T-cell (primary cell): ENCODE results near the gene ZNF556. TPM values are rescaled to one million over a fixed set of nuclear protein-coding genes. Genes with fewer than 3 reads are reported as not detected.

Source experiments
- ATAC-seq, 4 experiments: fragments of 200-7000 bp in 3 of 4; fragments of 150-1000 bp in 1 of 4; cut with Tn5 transposase; replicated peaks in 1 of 4; 1 replicate in 3 of 4; 2 replicates in 1 of 4; pipeline ENCODE4 v1.10.0; 2021; ENCODE audit warnings: moderate library complexity in 3 of 4, mild to moderate bottlenecking in 2 of 4, moderate number of reproducible peaks in 1 of 4
- CTCF ChIA-PET, 2 donors: fragments of 300-600 bp; sonication (Branson Sonifier 250); formaldehyde crosslinking; loops; one replicate each; lab custom pipeline; 2022; ENCODE audit warnings: antibody characterized with exemption in 2 of 2; lab: Charles Lee
- POLR2A ChIA-PET, 2 donors: fragments of 300-600 bp; sonication (Branson Sonifier 250); formaldehyde crosslinking; loops; one replicate each; lab custom pipeline; 2022; ENCODE audit warnings: antibody characterized with exemption in 2 of 2; lab: Charles Lee
- DNase-seq, 35 experiments: peaks; one replicate each; pipeline versions ENCODE4 v3.0.0 to v3.0.0-alpha.2; 2013 to 2023
- H3K27ac ChIP-seq: one replicate; pipeline ENCODE4 v1.5.1; 2013; ENCODE audit warnings: low read length
- H3K27me3 ChIP-seq, 2 experiments: replicated peaks in 1 of 2; 1 replicate in 1 of 2; 2 replicates in 1 of 2; pipeline versions ENCODE4 v1.6.1 to v1.7.0; 2013; ENCODE audit warnings: low read length in 1 of 2, mixed read lengths in 1 of 2; ENCODE audit not compliant: control insufficient read depth in 2 of 2, insufficient read depth in 2 of 2; ENCODE audit errors: extremely low read depth in 1 of 2
- H3K36me3 ChIP-seq, 2 donors: 1 replicate in 1 of 2; 2 replicates in 1 of 2; pipeline versions ENCODE4 v1.6.1 to v1.7.0; 2013; ENCODE audit warnings: low read length in 1 of 2; ENCODE audit not compliant: control insufficient read depth in 2 of 2, insufficient read depth in 1 of 2; ENCODE audit errors: extremely low read depth in 1 of 2
- H3K4me1 ChIP-seq, 2 experiments: 1 replicate in 1 of 2; 2 replicates in 1 of 2; pipeline versions ENCODE4 v1.6.1 to v1.7.0; 2013; ENCODE audit warnings: low read length in 2 of 2, mixed read lengths in 1 of 2; ENCODE audit not compliant: insufficient read depth in 2 of 2, control insufficient read depth in 1 of 2; ENCODE audit errors: extremely low read depth in 1 of 2
- H3K4me3 ChIP-seq, 2 donors: 1 replicate in 1 of 2; 2 replicates in 1 of 2; pipeline versions ENCODE4 v1.5.1 to v1.7.0; 2013; ENCODE audit warnings: mild to moderate bottlenecking in 2 of 2, low read length in 1 of 2, moderate library complexity in 1 of 2; ENCODE audit not compliant: control insufficient read depth in 1 of 2; ENCODE audit errors: extremely low read depth in 1 of 2
- H3K9me3 ChIP-seq: 2 replicates; pipeline ENCODE4 v1.7.0; 2013
- H3K27ac Mint-ChIP-seq, 2 donors: one replicate each; pipeline ENCODE4 v1.8.0; 2020 to 2021; ENCODE audit warnings: mild to moderate bottlenecking in 2 of 2, mixed read lengths in 2 of 2
- H3K27me3 Mint-ChIP-seq, 2 donors: one replicate each; pipeline ENCODE4 v1.8.0; 2021 to 2022; ENCODE audit warnings: mixed read lengths in 2 of 2
- H3K36me3 Mint-ChIP-seq: one replicate; pipeline ENCODE4 v1.8.0; 2021; ENCODE audit warnings: mixed read lengths
- H3K4me1 Mint-ChIP-seq, 3 donors: one replicate each; pipeline ENCODE4 v1.8.0; 2020 to 2022; ENCODE audit warnings: mixed read lengths in 3 of 3, mild to moderate bottlenecking in 1 of 3
- H3K4me3 Mint-ChIP-seq, 3 donors: one replicate each; pipeline ENCODE4 v1.8.0; 2020 to 2022; ENCODE audit warnings: mild to moderate bottlenecking in 3 of 3, mixed read lengths in 3 of 3, moderate library complexity in 3 of 3
- H3K9me3 Mint-ChIP-seq, 3 donors: one replicate each; pipeline ENCODE4 v1.8.0; 2020 to 2022; ENCODE audit warnings: mixed read lengths in 3 of 3
- WGBS: methylation state at CpG from one replicate; pipeline ENCODE4 v1.1.5; 2013; ENCODE audit warnings: missing lambda C conversion rate; ENCODE audit not compliant: insufficient coverage; 5-methylcytosine and 5-hydroxymethylcytosine counted together
- total RNA-seq, 35 experiments: library from RNA in 6 of 35; stranded (reverse) in 6 of 35; fragments of 120-200 nt in 1 of 35; gene quantifications; one replicate each; pipeline versions ENCODE4 v1.2.1 to v1.2.4 and lab custom pipeline; 2013 to 2026

ZNF556 gene
- total RNA-seq, 5 donors from 2014 or later (not counting 1 experiment from before 2014, with no cell fraction given): not detected

DNA sequence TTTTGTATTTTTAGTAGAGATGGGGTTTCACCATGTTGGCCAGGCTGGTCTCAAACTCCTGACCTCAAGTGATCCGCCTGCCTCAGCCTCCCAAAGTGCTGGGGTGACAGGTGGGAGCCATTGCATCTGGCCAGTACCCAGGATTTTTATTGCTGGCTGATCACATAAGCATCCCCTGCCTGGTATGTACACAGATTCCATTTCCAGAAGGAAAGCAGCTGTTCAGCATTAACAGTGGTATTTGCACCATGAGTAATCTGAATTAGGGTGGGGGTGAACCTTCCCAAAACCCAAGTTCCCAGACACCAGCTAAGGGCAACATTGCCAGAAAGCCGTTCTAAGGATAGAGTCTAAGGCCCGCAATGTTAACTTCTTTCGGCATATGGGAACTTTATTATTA is 18.5 kb upstream of the ZNF556 start:
- Histone ChIP-seq H3K9me3 (peaks cover 9% of the 10 kb centered on the region), H3K27me3 (no peaks in the 10 kb centered on the region), H3K4me1 (peaks cover 0 to 8% of the 10 kb centered on the region in 2 experiments), H3K36me3 (peaks cover 6 to 32% of the 10 kb centered on the region in 2 donors), H3K4me3 (no peak overlapping the region), H3K27ac (no peak overlapping the region)
- no peaks in the 10 kb centered on the region for H3K27me3 Mint-ChIP-seq
- 86% methylated on average over 1 of the region's 4 CpGs for WGBS
- H3K27ac Mint-ChIP-seq: no peak overlapping the region
- ATAC-seq (no peak), DNase-seq (no peak)
- ChIA-PET POLR2A (no interaction called here), CTCF (no interaction called here)
- peaks cover 17 to 21% (median 17%) of the 10 kb centered on the region in 3 donors for H3K4me1 Mint-ChIP-seq
- peaks cover 7 to 26% (median 20%) of the 10 kb centered on the region in 3 donors for H3K9me3 Mint-ChIP-seq
- peaks cover 62% of the 10 kb centered on the region for H3K36me3 Mint-ChIP-seq
- no peak overlapping the region for H3K4me3 Mint-ChIP-seq

DNA sequence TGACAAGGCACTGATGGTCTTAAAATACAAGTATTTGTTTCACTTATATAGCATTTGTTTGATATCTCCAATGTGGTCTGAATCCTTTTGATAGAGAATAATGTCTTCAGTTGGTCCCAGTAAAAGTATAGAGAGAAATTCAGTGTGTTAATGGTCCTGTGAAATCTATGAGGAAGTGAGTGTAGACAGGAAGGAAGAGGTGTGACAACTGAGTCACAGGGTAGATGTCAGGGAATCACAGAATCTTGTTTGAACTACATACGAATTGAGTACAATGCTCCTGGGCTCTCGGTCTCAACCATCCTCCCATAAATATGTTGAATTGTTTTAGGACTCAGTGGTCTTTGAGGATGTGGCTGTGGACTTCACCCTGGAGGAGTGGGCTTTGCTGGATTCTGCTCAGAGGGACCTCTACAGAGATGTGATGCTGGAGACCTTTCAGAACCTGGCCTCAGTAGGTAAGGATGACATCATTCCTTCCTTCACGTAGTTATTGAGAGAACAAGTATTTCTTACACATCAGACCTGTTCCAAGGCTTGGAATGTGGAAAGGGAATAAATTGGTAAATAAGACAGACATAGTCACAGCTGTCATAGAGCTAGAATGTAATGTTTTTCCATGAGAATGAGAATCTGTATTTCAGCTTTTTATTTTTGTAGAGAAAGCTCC is 16.7 kb upstream of the ZNF556 start:
- H3K36me3 Mint-ChIP-seq: peaks cover 70% of the 10 kb centered on the region
- no peak for DNase-seq
- peaks cover 0 to 8% of the 10 kb centered on the region in 2 experiments for H3K4me1 ChIP-seq
- H3K27ac Mint-ChIP-seq: peak overlapping the region; percentile 11 to 36
- H3K4me1 Mint-ChIP-seq: peaks cover 17 to 22% (median 21%) of the 10 kb centered on the region in 3 donors
- peaks cover 2 to 35% of the 10 kb centered on the region in 2 donors for H3K36me3 ChIP-seq
- H3K9me3 ChIP-seq: peaks cover 16% of the 10 kb centered on the region
- peaks cover 7 to 34% (median 31%) of the 10 kb centered on the region in 3 donors for H3K9me3 Mint-ChIP-seq
- peak in 2 of 4 experiments; percentile 39 to 45 for ATAC-seq
- H3K4me3 Mint-ChIP-seq: peak overlapping the region in 2 of 3 donors; percentile 24 to 50
- H3K27me3 Mint-ChIP-seq: no peaks in the 10 kb centered on the region
- H3K4me3 ChIP-seq: no peak overlapping the region
- ChIA-PET CTCF (interaction anchor here (0.6 to 0.7 kb wide), 2 partner anchors 203 to 690 kb away, joined by 3 to 4 read pairs; no protein-coding TSS in a partner anchor), POLR2A (no interaction called here)
- WGBS: no CpG with 5 or more reads among the region's 3 CpGs
- H3K27me3 ChIP-seq: no peaks in the 10 kb centered on the region
- peak overlapping the region; percentile 17 for H3K27ac ChIP-seq

DNA sequence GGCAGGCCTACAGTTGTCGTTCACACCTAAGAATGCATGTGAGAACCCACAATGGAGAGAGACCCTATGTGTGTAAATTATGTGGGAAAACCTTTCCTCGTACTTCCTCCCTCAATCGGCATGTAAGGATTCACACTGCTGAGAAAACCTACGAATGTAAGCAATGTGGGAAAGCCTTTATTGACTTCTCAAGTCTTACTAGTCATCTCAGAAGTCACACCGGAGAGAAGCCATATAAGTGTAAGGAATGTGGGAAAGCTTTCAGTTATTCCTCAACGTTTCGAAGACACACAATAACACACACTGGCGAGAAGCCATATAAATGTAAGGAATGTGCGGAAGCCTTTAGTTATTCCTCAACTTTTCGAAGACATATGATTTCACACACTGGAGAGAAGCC is 14.5 kb upstream of the ZNF556 start:
- H3K36me3 ChIP-seq: peaks cover 2 to 33% of the 10 kb centered on the region in 2 donors
- no peak overlapping the region for H3K4me3 Mint-ChIP-seq
- CTCF ChIA-PET: no interaction called here
- peaks cover 25 to 37% (median 33%) of the 10 kb centered on the region in 3 donors for H3K4me1 Mint-ChIP-seq
- POLR2A ChIA-PET: no interaction called here
- no peak overlapping the region for H3K27ac Mint-ChIP-seq
- H3K27me3 Mint-ChIP-seq: no peaks in the 10 kb centered on the region
- H3K9me3 ChIP-seq: peaks cover 16% of the 10 kb centered on the region
- ATAC-seq: no peak
- peaks cover 7 to 34% (median 30%) of the 10 kb centered on the region in 3 donors for H3K9me3 Mint-ChIP-seq
- H3K4me1 ChIP-seq: peaks cover 17 to 21% of the 10 kb centered on the region in 2 experiments
- H3K27ac ChIP-seq: no peak overlapping the region
- peaks cover 53% of the 10 kb centered on the region for H3K36me3 Mint-ChIP-seq
- no peak for DNase-seq
- H3K27me3 ChIP-seq: no peaks in the 10 kb centered on the region
- no CpG with 5 or more reads among the region's 10 CpGs for WGBS
- H3K4me3 ChIP-seq: no peak overlapping the region

DNA sequence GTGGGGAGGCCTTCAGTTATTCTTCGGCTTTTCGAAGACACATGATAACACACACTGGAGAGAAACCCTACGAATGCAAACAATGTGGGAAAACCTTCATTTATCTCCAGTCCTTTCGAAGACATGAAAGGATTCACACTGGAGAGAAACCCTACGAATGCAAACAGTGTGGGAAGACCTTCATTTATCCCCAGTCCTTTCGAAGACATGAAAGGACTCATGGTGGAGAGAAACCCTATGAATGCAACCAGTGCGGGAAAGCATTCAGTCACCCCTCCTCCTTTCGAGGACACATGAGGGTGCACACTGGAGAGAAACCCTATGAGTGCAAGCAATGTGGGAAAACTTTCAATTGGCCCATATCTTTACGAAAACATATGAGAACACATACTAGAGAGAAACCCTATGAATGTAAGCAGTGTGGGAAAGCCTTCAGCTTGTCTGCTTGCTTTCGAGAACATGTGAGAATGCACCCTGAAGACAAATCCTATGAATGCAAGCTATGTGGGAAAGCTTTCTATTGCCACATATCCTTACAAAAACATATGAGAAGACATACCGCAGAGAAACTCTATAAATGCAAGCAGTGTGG is 14.0 kb upstream of the ZNF556 start:
- WGBS: 100% methylated on average over 5 of the region's 11 CpGs
- no peak for ATAC-seq
- H3K4me3 ChIP-seq: no peak overlapping the region
- no peak overlapping the region for H3K27ac ChIP-seq
- peaks cover 2 to 33% of the 10 kb centered on the region in 2 donors for H3K36me3 ChIP-seq
- no peak overlapping the region for H3K27ac Mint-ChIP-seq
- no peaks in the 10 kb centered on the region for H3K27me3 ChIP-seq
- peaks cover 53% of the 10 kb centered on the region for H3K36me3 Mint-ChIP-seq
- DNase-seq: no peak
- CTCF ChIA-PET: no interaction called here
- peaks cover 28 to 40% (median 36%) of the 10 kb centered on the region in 3 donors for H3K4me1 Mint-ChIP-seq
- POLR2A ChIA-PET: no interaction called here
- peaks cover 16% of the 10 kb centered on the region for H3K9me3 ChIP-seq
- peaks cover 7 to 34% (median 30%) of the 10 kb centered on the region in 3 donors for H3K9me3 Mint-ChIP-seq
- no peaks in the 10 kb centered on the region for H3K27me3 Mint-ChIP-seq
- no peak overlapping the region for H3K4me3 Mint-ChIP-seq
- peaks cover 23 to 25% of the 10 kb centered on the region in 2 experiments for H3K4me1 ChIP-seq

DNA sequence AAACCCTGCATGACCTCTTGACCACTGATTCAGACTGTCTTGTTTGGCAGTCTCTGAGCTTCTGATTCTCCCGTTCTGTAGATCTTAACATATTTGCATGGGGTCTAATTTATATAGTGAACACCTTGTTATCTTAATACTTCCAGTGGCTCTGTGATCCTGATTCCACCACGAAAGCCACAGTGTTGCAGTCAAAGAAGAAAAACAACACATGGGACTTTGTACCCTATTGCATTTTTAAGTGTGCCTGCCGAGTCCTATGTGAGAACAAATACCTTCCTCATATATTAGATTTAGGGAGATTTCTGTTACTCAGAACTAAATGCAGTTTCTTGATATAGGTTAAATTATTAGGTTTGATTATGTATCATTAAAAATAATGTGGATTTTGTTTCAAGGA is 12.3 kb upstream of the ZNF556 start:
- CTCF ChIA-PET: no interaction called here
- no peak overlapping the region for H3K4me3 Mint-ChIP-seq
- H3K36me3 Mint-ChIP-seq: peaks cover 50% of the 10 kb centered on the region
- no peaks in the 10 kb centered on the region for H3K27me3 ChIP-seq
- peaks cover 7 to 34% (median 29%) of the 10 kb centered on the region in 3 donors for H3K9me3 Mint-ChIP-seq
- no CpG with 5 or more reads among the region's 3 CpGs for WGBS
- H3K27me3 Mint-ChIP-seq: no peaks in the 10 kb centered on the region
- H3K4me1 ChIP-seq: peaks cover 30% of the 10 kb centered on the region in 2 experiments
- H3K4me1 Mint-ChIP-seq: peaks cover 31 to 41% (median 38%) of the 10 kb centered on the region in 3 donors
- H3K4me3 ChIP-seq: no peak overlapping the region
- peaks cover 16% of the 10 kb centered on the region for H3K9me3 ChIP-seq
- POLR2A ChIA-PET: no interaction called here
- ATAC-seq (no peak), DNase-seq (no peak)
- no peak overlapping the region for H3K27ac ChIP-seq
- peaks cover 2 to 33% of the 10 kb centered on the region in 2 donors for H3K36me3 ChIP-seq
- H3K27ac Mint-ChIP-seq: no peak overlapping the region

DNA sequence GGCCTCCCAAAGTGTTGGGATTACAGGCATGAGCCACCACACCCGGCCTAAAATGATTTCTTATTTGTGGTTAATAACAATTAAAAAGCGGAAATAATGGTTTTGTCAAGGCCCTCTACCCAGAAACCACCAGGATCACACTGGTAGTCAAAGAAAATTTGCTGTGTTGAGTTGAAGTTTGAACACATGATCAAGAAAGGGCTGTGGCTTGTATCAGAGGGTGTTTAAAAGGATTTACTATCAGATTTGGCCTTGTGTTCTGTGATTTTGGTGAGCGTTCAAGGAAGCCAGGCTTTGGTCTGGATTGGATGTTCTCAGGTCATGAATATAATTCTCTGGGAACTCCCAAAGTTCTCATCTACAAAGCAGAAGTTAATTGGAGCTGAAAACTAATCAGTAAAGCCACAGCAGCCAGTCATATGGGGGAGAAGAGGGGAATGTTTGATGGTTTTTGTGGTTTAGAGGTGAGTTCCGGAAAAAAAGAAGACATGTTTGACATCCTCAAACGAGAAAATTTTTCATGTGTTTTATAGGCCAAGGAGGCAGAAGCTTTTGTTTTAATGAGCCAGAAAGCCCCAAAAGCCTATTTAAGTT is 10.6 kb upstream of the ZNF556 start:
- peaks cover 2 to 23% of the 10 kb centered on the region in 2 donors for H3K36me3 ChIP-seq
- H3K27me3 ChIP-seq: no peaks in the 10 kb centered on the region
- peaks cover 25 to 30% of the 10 kb centered on the region in 2 experiments for H3K4me1 ChIP-seq
- H3K9me3 ChIP-seq: peaks cover 16% of the 10 kb centered on the region
- ChIA-PET POLR2A (no interaction called here), CTCF (interaction anchor here in 1 of 2 donors (1.0 kb wide), 1 partner anchor 15 kb away, joined by 5 read pairs; the partner anchor contains the start of gene ZNF555)
- peaks cover 0 to 27% (median 24%) of the 10 kb centered on the region in 3 donors for H3K9me3 Mint-ChIP-seq
- 0% methylated on average over 1 of the region's 5 CpGs for WGBS
- DNase-seq (peak in 7 of 35 experiments; percentile 4 to 73 (median 13)), ATAC-seq (peak in 3 of 4 experiments; percentile 81 to 94 (median 89))
- peak overlapping the region; percentile 56 for H3K27ac ChIP-seq
- peak overlapping the region; percentile 68 to 82 for H3K27ac Mint-ChIP-seq
- H3K27me3 Mint-ChIP-seq: no peaks in the 10 kb centered on the region
- no peak overlapping the region for H3K4me3 ChIP-seq
- H3K36me3 Mint-ChIP-seq: peaks cover 34% of the 10 kb centered on the region
- peaks cover 22 to 29% (median 28%) of the 10 kb centered on the region in 3 donors for H3K4me1 Mint-ChIP-seq
- H3K4me3 Mint-ChIP-seq: peak overlapping the region in 1 of 3 donors; percentile 46
